Suprapubic skin (tissue), 4 donors: ENCODE results near the gene MKNK2. TPM values are rescaled to one million over a fixed set of nuclear protein-coding genes. Genes with fewer than 3 reads are reported as not detected.

ENCODE experiments used
- DNase-seq, 2 donors: peaks; one replicate each; pipeline ENCODE4 v3.0.0-alpha.2; 2019; ENCODE audit warnings: low spot score in 2 of 2
- H3K27ac ChIP-seq: fragments of 200-600 bp; sonication (generic); one replicate; pipeline ENCODE4 v1.5.1; 2019
- H3K27me3 ChIP-seq: fragments of 200-600 bp; sonication (generic); one replicate; pipeline ENCODE4 v1.5.1; 2019
- H3K36me3 ChIP-seq: fragments of 200-600 bp; sonication (generic); one replicate; pipeline ENCODE4 v1.5.1; 2019
- H3K4me1 ChIP-seq: fragments of 200-600 bp; sonication (generic); one replicate; pipeline ENCODE4 v1.5.1; 2019
- H3K4me3 ChIP-seq: fragments of 200-600 bp; sonication (generic); one replicate; pipeline ENCODE4 v1.5.1; 2019; ENCODE audit warnings: mild to moderate bottlenecking
- H3K9me3 ChIP-seq: fragments of 200-600 bp; sonication (generic); one replicate; pipeline ENCODE4 v1.5.1; 2019
- EP300 ChIP-seq: sonication (generic); formaldehyde crosslinking; IDR thresholded peaks from one replicate; pipeline ENCODE4 v1.6.1; 2017; ENCODE audit warnings: antibody characterized with exemption
- POLR2A ChIP-seq, 2 donors: fragments of 450-650 bp; IDR thresholded peaks; one replicate each; pipeline ENCODE4 v1.6.1; 2017; ENCODE audit warnings: antibody characterized with exemption in 2 of 2, mild to moderate bottlenecking in 2 of 2, moderate library complexity in 2 of 2
- POLR2AphosphoS5 ChIP-seq, 3 donors: sonication (generic); formaldehyde crosslinking; IDR thresholded peaks; one replicate each; pipeline ENCODE4 v1.6.1; 2017; ENCODE audit warnings: antibody characterized with exemption in 3 of 3
- WGBS: methylation state at CpG from one replicate; pipeline ENCODE4 v1.1.5; 2018; 5-methylcytosine and 5-hydroxymethylcytosine counted together
- total RNA-seq, 4 donors: library from RNA; depleted of rRNA; stranded (reverse); fragments of >200 nt; gene quantifications; one replicate each; pipeline ENCODE4 v1.1.0, GENCODE V29; 2016
- TF ChIP-seq, protein P1 (sequence below), 2 donors: fragments of 200-600 bp in 1 of 2; fragments of 450-650 bp in 1 of 2; sonication (generic) in 1 of 2; IDR thresholded peaks; one replicate each; pipeline ENCODE4 v1.5.1; 2016 to 2019; ENCODE audit warnings: antibody characterized with exemption in 2 of 2, mild to moderate bottlenecking in 1 of 2, moderate library complexity in 1 of 2

Gene MKNK2
- total RNA-seq, 4 donors from 2014 or later, result 209 to 249 (median 219) TPM

DNA sequence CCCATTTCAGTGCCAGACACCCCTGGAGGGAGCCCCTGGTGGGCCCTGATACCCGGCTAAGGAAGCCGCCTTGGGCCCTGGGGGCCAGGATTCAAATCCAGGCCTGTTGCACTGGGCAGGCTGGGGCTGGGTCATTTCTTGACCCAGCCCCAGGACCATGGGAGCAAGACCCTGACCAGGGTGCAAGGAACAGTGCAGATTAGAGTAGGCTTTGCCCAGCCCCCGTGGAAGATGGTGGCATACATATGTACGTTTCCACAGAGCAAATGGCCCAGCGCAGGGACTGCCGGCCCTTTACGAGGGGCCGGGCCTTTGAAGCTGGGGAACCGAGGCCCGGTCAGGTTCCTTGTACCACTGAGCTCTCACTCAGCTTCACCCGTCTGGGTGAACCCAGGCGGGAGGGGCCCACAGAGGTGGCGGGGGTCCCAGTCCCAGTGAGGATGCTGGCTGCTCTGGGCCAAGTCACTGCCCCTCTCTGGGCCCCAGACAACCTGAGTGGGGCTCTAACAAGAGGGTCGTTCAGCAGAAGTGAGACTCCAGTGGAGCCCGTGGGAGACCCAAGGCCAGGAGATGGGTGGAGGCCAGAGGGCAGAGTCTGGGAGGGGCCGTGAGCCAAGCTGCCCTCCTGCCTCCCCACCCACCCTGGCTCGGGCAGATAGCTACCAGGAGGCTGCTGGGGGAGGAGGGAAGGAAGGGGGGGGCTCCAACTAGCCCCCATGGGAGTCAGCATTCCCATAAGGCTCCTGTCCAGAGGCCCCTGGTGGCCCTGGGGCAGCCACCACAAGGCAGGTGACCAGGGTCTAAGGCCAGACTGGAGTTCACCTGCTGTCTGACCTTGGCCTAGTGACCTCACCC, 2.7 kb downstream of the MKNK2 start:
- WGBS, result 20% methylated on average over 4 of the region's 17 CpGs
- Histone ChIP-seq H3K27me3 (no peaks in the 10 kb centered on the region), H3K4me3 (peak overlapping the region; percentile 85), H3K9me3 (no peaks in the 10 kb centered on the region), H3K27ac (peak overlapping the region; percentile 93), H3K36me3 (peaks cover 31% of the 10 kb centered on the region), H3K4me1 (peaks cover 86% of the 10 kb centered on the region)
- TF ChIP-seq, protein P1, sequence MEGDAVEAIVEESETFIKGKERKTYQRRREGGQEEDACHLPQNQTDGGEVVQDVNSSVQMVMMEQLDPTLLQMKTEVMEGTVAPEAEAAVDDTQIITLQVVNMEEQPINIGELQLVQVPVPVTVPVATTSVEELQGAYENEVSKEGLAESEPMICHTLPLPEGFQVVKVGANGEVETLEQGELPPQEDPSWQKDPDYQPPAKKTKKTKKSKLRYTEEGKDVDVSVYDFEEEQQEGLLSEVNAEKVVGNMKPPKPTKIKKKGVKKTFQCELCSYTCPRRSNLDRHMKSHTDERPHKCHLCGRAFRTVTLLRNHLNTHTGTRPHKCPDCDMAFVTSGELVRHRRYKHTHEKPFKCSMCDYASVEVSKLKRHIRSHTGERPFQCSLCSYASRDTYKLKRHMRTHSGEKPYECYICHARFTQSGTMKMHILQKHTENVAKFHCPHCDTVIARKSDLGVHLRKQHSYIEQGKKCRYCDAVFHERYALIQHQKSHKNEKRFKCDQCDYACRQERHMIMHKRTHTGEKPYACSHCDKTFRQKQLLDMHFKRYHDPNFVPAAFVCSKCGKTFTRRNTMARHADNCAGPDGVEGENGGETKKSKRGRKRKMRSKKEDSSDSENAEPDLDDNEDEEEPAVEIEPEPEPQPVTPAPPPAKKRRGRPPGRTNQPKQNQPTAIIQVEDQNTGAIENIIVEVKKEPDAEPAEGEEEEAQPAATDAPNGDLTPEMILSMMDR (IDR thresholded peaks at IDR 0.05), result no peak
- no peak for TF ChIP-seq POLR2AphosphoS5 (IDR thresholded peaks at IDR 0.05)
- TF ChIP-seq EP300, result no peak
- TF ChIP-seq POLR2A (IDR thresholded peaks at IDR 0.05), result no peak
- DNase-seq, result peak; percentile 64 to 69

- TF ChIP-seq EP300 (no peak), POLR2AphosphoS5 (IDR thresholded peaks at IDR 0.05) (no peak), POLR2A (IDR thresholded peaks at IDR 0.05) (no peak)
- Histone ChIP-seq H3K4me3 (peak overlapping the region; percentile 85), H3K36me3 (peaks cover 39% of the 10 kb centered on the region), H3K27ac (peak overlapping the region; percentile 93), H3K9me3 (no peaks in the 10 kb centered on the region), H3K4me1 (peaks cover 86% of the 10 kb centered on the region), H3K27me3 (no peaks in the 10 kb centered on the region)
- 49% methylated on average over 16 of the region's 22 CpGs for WGBS
- peak; percentile 72 to 81 for DNase-seq
These were observed 3.5 kb downstream of the MKNK2 start for GRCh38 chr19:2047449-2048103.

GRCh38 chr19:2047076-2047448, 4.0 kb downstream of the MKNK2 start:
- peak overlapping the region; percentile 85 for H3K4me3 ChIP-seq

GRCh38 chr19:2046046-2046907, 4.8 kb downstream of the MKNK2 start:
- TF ChIP-seq, protein P1 (IDR thresholded peaks at IDR 0.05), result no peak
- TF ChIP-seq POLR2AphosphoS5 (IDR thresholded peaks at IDR 0.05) (no peak), POLR2A (IDR thresholded peaks at IDR 0.05) (peak in 1 of 2 donors; percentile 11), EP300 (no peak)
- peak in 1 of 2 donors; percentile 80 for DNase-seq
- H3K27me3 ChIP-seq, result no peaks in the 10 kb centered on the region
- peaks cover 39% of the 10 kb centered on the region for H3K36me3 ChIP-seq
- peaks cover 85% of the 10 kb centered on the region for H3K4me1 ChIP-seq
- H3K9me3 ChIP-seq, result no peaks in the 10 kb centered on the region
- peak overlapping the region; percentile 66 for H3K27ac ChIP-seq
- WGBS, result 80% methylated on average over 35 of the region's 50 CpGs
- peak overlapping the region; percentile 13 for H3K4me3 ChIP-seq

More at GRCh38 chr19:2047076-2047448, 4.0 kb downstream of the MKNK2 start:
- Histone ChIP-seq H3K9me3 (no peaks in the 10 kb centered on the region), H3K27me3 (no peaks in the 10 kb centered on the region), H3K36me3 (peaks cover 39% of the 10 kb centered on the region), H3K27ac (peak overlapping the region; percentile 93), H3K4me1 (peaks cover 86% of the 10 kb centered on the region)
- TF ChIP-seq POLR2AphosphoS5 (IDR thresholded peaks at IDR 0.05), result no peak
- TF ChIP-seq POLR2A (IDR thresholded peaks at IDR 0.05), result no peak
- TF ChIP-seq, protein P1 (IDR thresholded peaks at IDR 0.05), result no peak
- TF ChIP-seq EP300, result no peak
- DNase-seq, result no peak
- WGBS, result 65% methylated on average over 4 of the region's 6 CpGs

DNA sequence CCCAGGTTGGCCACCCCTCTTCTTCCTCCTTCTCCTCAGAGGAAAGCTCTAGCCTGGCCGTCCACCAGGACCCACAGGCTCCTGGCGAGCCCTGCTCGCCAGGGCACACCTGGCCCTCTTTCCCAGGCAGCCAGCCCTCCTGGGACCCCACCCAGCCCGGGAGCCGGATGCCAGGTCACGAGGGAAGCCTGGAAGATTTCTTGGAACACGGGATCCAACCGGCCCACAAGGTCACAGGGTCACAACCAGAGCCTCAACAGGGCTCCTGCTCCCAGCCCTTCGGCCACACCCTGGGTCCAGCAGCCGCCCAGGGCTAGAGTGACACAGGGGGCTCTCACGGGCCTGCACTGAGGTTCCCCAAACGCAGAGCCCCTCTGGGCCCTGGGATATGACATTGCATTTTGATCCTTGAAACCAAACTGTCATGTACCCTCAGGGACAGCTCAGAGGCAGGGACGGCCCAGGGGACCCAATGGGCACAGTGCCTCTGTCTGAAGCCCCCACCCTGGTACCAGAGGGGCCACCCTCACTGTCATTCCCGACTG, 5.5 kb downstream of the MKNK2 start:
- Histone ChIP-seq H3K27ac (peak overlapping the region; percentile 66), H3K4me1 (peaks cover 91% of the 10 kb centered on the region), H3K36me3 (peaks cover 46% of the 10 kb centered on the region), H3K4me3 (peak overlapping the region; percentile 1), H3K9me3 (no peaks in the 10 kb centered on the region), H3K27me3 (no peaks in the 10 kb centered on the region)
- peak in 1 of 2 donors; percentile 69 for DNase-seq
- WGBS, result 67% methylated on average over 2 of the region's 14 CpGs
- TF ChIP-seq EP300, result no peak
- TF ChIP-seq, protein P1 (IDR thresholded peaks at IDR 0.05), result no peak
- no peak for TF ChIP-seq POLR2A (IDR thresholded peaks at IDR 0.05)
- no peak for TF ChIP-seq POLR2AphosphoS5 (IDR thresholded peaks at IDR 0.05)
